ENCODE data around the gene GHR. TPM values are rescaled to one million over a fixed set of nuclear protein-coding genes. Genes with fewer than 3 reads are reported as not detected.
"Not testable (repeated sequence)": the region's sequence is repeated elsewhere in the genome, so short reads cannot be mapped to it uniquely, and the experiment has no call there.

The GHR gene
- total and polyA plus RNA-seq, 4 donors, result 2.9 to 17.1 (median 8.6) TPM

DNA sequence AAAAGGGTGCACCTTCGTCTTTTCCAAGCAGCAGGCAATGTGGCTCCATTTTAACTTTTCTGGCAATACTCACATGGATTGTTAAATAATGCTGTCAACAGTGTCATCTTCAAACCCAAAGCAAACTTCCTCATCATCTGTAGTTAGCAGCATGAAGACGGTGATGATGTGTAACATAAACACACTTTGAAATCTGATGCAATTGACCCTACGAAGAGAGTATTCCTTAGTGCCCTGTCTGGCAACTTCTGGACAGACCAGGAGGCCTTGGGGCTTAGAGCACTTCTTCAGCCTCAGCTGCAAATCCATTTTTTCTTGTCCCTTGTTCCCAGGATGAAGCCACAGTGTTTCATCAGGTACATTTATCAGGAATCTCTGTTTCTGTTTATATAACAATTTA is 149.1 kb downstream of the GHR start:
- Histone ChIP-seq H3K36me3 (ENCODE audit: control insufficient read depth in 1 of 2, insufficient read depth in 2 of 2, low read length in 1 of 2) (no peaks in the 10 kb centered on the region), H3K27me3 (ENCODE audit: control insufficient read depth in 1 of 2, insufficient read depth in 2 of 2, low read length in 1 of 2) (no peaks in the 10 kb centered on the region), H3K9me3 (ENCODE audit: control insufficient read depth, low read length) (no peaks in the 10 kb centered on the region), H3K4me1 (ENCODE audit: control insufficient read depth in 1 of 2, insufficient read depth in 2 of 2, low read length in 2 of 2) (peaks cover 5 to 6% of the 10 kb centered on the region in 2 donors), H3K27ac (ENCODE audit: low read depth in 1 of 2, low read length in 2 of 2) (no peak overlapping the region), H3K4me3 (ENCODE audit: low read length in 2 of 2) (no peak overlapping the region)
- DNase-seq (no peak), ATAC-seq (ENCODE audit: low FRiP score) (no peak)
- 90 to 95% methylated on average over 3 of the region's 3 CpGs for WGBS, 2 donors
- intact Hi-C loops (cut with DNase I), result no loop called here

DNA sequence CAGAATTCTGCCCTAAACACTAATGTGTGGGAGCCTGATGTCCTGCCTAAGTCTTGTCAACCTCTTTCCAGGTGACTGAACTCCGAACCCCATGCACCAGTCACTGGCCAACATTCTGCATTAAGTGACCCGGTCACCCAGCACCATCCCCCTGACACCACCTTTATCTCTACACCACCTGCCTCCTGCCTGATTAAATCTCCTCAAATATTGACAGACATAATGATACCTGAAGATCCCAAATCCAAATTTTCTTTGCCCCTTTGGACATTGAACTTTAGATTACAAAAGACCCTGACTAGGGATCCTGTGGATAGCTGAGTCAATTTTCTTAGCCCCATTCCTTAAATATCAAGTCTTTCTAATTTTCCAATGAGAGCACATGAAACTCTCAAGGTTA is 150.1 kb downstream of the GHR start:
- H3K9me3 ChIP-seq (ENCODE audit: control insufficient read depth, low read length), result no peaks in the 10 kb centered on the region
- H3K27me3 ChIP-seq (ENCODE audit: control insufficient read depth in 1 of 2, insufficient read depth in 2 of 2, low read length in 1 of 2), result no peaks in the 10 kb centered on the region
- H3K4me3 ChIP-seq (ENCODE audit: low read length in 2 of 2), result no peak overlapping the region
- 94 to 98% methylated on average over 2 of the region's 2 CpGs for WGBS, 2 donors
- no peaks in the 10 kb centered on the region for H3K36me3 ChIP-seq (ENCODE audit: control insufficient read depth in 1 of 2, insufficient read depth in 2 of 2, low read length in 1 of 2)
- ATAC-seq (ENCODE audit: low FRiP score) (no peak), DNase-seq (no peak)
- intact Hi-C loops (cut with DNase I), result no loop called here
- no peak overlapping the region for H3K27ac ChIP-seq (ENCODE audit: low read depth in 1 of 2, low read length in 2 of 2)
- peaks cover 0 to 6% of the 10 kb centered on the region in 2 donors for H3K4me1 ChIP-seq (ENCODE audit: control insufficient read depth in 1 of 2, insufficient read depth in 2 of 2, low read length in 2 of 2)

DNA sequence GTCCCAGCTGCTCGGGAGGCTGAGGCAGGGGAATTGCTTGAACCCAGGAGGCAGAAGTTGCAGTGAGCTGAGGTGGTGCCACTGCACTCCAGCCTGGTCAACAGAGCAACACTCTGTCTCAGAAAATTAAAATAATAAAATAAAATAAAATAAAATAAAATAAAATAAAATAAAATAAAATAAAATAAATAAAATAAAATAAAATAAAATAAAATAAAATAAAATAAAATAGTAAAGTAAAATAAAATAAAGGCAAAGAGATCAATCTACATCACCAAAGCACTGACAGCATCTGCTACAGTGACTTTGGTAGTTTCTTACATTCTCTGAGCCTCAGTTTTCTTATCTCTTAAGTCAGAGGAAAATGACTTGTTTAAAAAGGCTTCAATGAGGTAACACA is 152.7 kb downstream of the GHR start:
- H3K27me3 ChIP-seq (ENCODE audit: control insufficient read depth in 1 of 2, insufficient read depth in 2 of 2, low read length in 1 of 2); H3K9me3 ChIP-seq (ENCODE audit: control insufficient read depth, low read length); DNase-seq; H3K36me3 ChIP-seq (ENCODE audit: control insufficient read depth in 1 of 2, insufficient read depth in 2 of 2, low read length in 1 of 2); intact Hi-C loops (cut with DNase I); ATAC-seq (ENCODE audit: low FRiP score); H3K4me1 ChIP-seq (ENCODE audit: control insufficient read depth in 1 of 2, insufficient read depth in 2 of 2, low read length in 2 of 2); H3K4me3 ChIP-seq (ENCODE audit: low read length in 2 of 2); H3K27ac ChIP-seq (ENCODE audit: low read depth in 1 of 2, low read length in 2 of 2): not testable (repeated sequence)
- WGBS, 2 donors, result 89 to 94% methylated on average over 1 of the region's 1 CpG

DNA sequence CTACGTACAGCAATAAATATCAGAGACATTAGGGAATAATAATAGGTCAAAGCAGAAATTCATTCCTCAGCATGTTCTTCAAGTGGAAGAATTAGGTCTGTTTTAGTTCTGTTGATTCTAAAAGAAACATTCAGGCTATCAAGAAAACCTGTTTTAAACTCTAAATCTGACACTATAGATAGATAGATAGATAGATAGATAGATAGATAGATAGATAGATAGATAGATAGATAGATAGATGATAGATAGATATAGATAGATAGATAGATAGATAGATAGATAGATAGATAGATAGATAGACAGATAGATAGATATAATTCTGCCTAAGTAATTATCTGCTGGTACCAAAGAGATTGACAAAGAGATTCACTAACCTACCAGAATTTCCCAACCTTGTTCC is 155.7 kb downstream of the GHR start:
- 93% methylated on average over 1 of the region's 1 CpG for WGBS, 2 donors
- H3K36me3 ChIP-seq (ENCODE audit: control insufficient read depth in 1 of 2, insufficient read depth in 2 of 2, low read length in 1 of 2); H3K9me3 ChIP-seq (ENCODE audit: control insufficient read depth, low read length); H3K27me3 ChIP-seq (ENCODE audit: control insufficient read depth in 1 of 2, insufficient read depth in 2 of 2, low read length in 1 of 2); DNase-seq; H3K4me3 ChIP-seq (ENCODE audit: low read length in 2 of 2); H3K27ac ChIP-seq (ENCODE audit: low read depth in 1 of 2, low read length in 2 of 2); intact Hi-C loops (cut with DNase I); H3K4me1 ChIP-seq (ENCODE audit: control insufficient read depth in 1 of 2, insufficient read depth in 2 of 2, low read length in 2 of 2); ATAC-seq (ENCODE audit: low FRiP score): not testable (repeated sequence)

DNA sequence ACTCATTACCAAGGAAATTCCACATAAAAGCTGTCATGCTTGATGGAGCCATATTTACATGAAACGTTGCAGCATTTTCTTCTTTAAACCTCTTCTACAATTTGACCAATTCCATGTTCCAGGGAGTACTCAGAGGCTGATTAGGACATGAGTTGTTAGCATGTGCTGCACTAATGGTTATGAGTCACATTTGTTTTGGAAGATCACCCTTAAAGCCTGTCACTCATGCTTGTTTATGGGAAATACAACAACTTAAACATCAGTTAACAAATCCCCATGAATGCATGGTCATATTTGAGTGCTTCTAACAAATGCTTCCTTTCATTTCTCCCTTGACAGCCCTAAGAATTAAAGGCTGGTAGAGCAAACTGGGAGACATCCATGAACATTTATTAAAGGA is 156.1 kb downstream of the GHR start:
- intact Hi-C loops (cut with DNase I), result no loop called here
- Histone ChIP-seq H3K9me3 (ENCODE audit: control insufficient read depth, low read length) (no peaks in the 10 kb centered on the region), H3K4me1 (ENCODE audit: control insufficient read depth in 1 of 2, insufficient read depth in 2 of 2, low read length in 2 of 2) (no peaks in the 10 kb centered on the region), H3K4me3 (ENCODE audit: low read length in 2 of 2) (no peak overlapping the region), H3K27ac (ENCODE audit: low read depth in 1 of 2, low read length in 2 of 2) (no peak overlapping the region), H3K27me3 (ENCODE audit: control insufficient read depth in 1 of 2, insufficient read depth in 2 of 2, low read length in 1 of 2) (no peaks in the 10 kb centered on the region), H3K36me3 (ENCODE audit: control insufficient read depth in 1 of 2, insufficient read depth in 2 of 2, low read length in 1 of 2) (no peaks in the 10 kb centered on the region)
- ATAC-seq (ENCODE audit: low FRiP score) (no peak), DNase-seq (no peak)
- WGBS, 2 donors, result 31 to 38% methylated on average over 1 of the region's 1 CpG

DNA sequence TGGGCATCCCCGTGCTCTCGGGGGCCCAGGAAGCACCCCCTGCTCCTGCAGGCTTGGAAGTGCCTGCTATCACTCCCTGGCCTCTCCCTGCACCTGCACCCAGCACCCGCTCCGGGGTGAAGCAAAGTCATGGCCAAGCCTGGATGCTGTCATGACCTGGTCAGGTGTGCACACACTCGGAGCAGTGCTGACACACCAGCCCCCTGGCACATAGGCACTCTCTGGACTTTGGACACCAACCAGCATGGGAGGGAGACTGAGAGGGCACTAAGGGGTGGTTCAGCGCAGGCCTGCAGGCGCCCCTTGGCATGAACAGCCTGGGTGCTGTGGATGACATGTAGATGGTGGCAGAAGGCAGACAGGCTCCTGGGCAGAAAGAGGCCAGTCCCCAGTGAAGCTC is 158.6 kb downstream of the GHR start:
- DNase-seq (no peak), ATAC-seq (ENCODE audit: low FRiP score) (peak; percentile 20)
- intact Hi-C loops (cut with DNase I), result no loop called here
- 90 to 94% methylated on average over 7 of the region's 7 CpGs for WGBS, 2 donors
- Histone ChIP-seq H3K4me1 (ENCODE audit: control insufficient read depth in 1 of 2, insufficient read depth in 2 of 2, low read length in 2 of 2) (peaks cover 0 to 3% of the 10 kb centered on the region in 2 donors), H3K27ac (ENCODE audit: low read depth in 1 of 2, low read length in 2 of 2) (no peak overlapping the region), H3K27me3 (ENCODE audit: control insufficient read depth in 1 of 2, insufficient read depth in 2 of 2, low read length in 1 of 2) (no peaks in the 10 kb centered on the region), H3K36me3 (ENCODE audit: control insufficient read depth in 1 of 2, insufficient read depth in 2 of 2, low read length in 1 of 2) (no peaks in the 10 kb centered on the region), H3K9me3 (ENCODE audit: control insufficient read depth, low read length) (no peaks in the 10 kb centered on the region), H3K4me3 (ENCODE audit: low read length in 2 of 2) (no peak overlapping the region)

DNA sequence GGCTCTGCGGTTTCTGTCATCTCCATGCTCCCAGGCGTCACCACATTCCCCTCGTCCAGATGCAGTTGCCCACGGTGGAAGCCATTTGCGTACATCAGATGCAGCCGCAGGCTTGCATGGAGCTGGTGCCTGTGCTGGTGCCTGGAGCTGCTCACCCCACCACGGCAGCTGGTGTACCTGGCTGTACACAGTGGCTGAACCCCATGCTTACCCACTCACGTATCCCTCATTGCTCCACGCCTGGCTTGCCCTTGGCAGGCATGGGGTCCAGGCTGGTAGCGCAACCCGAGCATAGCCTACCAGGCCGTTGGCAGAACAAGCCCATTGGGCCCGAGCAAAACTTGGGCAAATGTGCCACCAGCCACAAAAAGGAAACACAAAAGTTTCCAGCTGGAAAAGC is 159.5 kb downstream of the GHR start:
- intact Hi-C loops (cut with DNase I), result loop anchor here in 1 of 2 donors (1.0 kb wide), 1 partner anchor 159 kb away; the partner anchor contains the start of gene GHR
- H3K36me3 ChIP-seq (ENCODE audit: control insufficient read depth in 1 of 2, insufficient read depth in 2 of 2, low read length in 1 of 2), result no peaks in the 10 kb centered on the region
- no peak overlapping the region for H3K4me3 ChIP-seq (ENCODE audit: low read length in 2 of 2)
- no peak for DNase-seq
- H3K27me3 ChIP-seq (ENCODE audit: control insufficient read depth in 1 of 2, insufficient read depth in 2 of 2, low read length in 1 of 2), result no peaks in the 10 kb centered on the region
- H3K9me3 ChIP-seq (ENCODE audit: control insufficient read depth, low read length), result no peaks in the 10 kb centered on the region
- no peak overlapping the region for H3K27ac ChIP-seq (ENCODE audit: low read depth in 1 of 2, low read length in 2 of 2)
- 90 to 94% methylated on average over 13 of the region's 13 CpGs for WGBS, 2 donors
- ATAC-seq (ENCODE audit: low FRiP score), result no peak
- peaks cover under 1 to 3% of the 10 kb centered on the region in 2 donors for H3K4me1 ChIP-seq (ENCODE audit: control insufficient read depth in 1 of 2, insufficient read depth in 2 of 2, low read length in 2 of 2)

DNA sequence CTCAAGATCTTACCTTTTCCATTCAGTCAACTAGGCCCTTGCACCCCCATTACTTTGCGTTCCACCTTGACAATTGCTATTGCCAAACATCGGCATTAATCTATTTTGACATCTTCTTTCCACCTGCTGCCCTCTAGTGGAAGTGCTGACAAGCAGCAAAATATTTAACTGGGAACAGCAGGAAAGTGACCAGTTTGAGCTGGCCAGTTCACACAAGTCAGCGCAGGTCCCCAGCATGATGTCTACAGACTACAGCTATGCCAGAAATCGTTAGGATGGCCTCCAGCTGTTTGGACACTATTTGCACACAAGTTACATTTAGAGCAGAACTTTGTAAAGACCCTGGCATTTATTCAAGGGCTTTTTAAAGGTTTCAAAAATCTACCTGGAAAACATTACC is 160.1 kb downstream of the GHR start:
- Histone ChIP-seq H3K4me1 (ENCODE audit: control insufficient read depth in 1 of 2, insufficient read depth in 2 of 2, low read length in 2 of 2) (peaks cover 2 to 3% of the 10 kb centered on the region in 2 donors), H3K4me3 (ENCODE audit: low read length in 2 of 2) (no peak overlapping the region), H3K27me3 (ENCODE audit: control insufficient read depth in 1 of 2, insufficient read depth in 2 of 2, low read length in 1 of 2) (no peaks in the 10 kb centered on the region), H3K27ac (ENCODE audit: low read depth in 1 of 2, low read length in 2 of 2) (no peak overlapping the region), H3K36me3 (ENCODE audit: control insufficient read depth in 1 of 2, insufficient read depth in 2 of 2, low read length in 1 of 2) (no peaks in the 10 kb centered on the region), H3K9me3 (ENCODE audit: control insufficient read depth, low read length) (no peaks in the 10 kb centered on the region)
- intact Hi-C loops (cut with DNase I), result loop anchor here in 1 of 2 donors (1.0 kb wide), 1 partner anchor 160 kb away; the partner anchor contains the start of gene GHR
- DNase-seq (peak in 1 of 2 donors; percentile 51), ATAC-seq (ENCODE audit: low FRiP score) (peak; percentile 58)
- WGBS, 2 donors, result 9% methylated on average over 4 of the region's 4 CpGs

DNA sequence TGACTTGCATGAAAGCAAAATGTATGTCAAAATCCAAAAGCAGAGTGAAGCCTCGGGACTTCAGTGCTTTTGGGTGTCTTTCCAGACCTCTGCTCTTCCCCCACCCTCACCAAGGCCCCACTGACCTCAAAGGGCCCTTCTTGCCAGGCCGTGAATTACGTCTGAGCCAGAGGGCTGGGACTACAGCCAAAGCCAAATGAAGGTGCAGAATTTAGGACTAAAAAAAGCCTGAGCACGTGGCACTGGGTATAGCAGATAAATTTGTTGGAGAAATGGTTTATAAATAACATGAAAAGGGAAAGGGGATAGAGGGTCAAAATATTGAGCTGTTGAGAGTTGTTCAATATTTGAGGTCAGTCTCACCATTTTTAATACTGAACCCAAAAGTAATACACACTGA is 163.4 kb downstream of the GHR start:
- intact Hi-C loops (cut with DNase I), result no loop called here
- H3K4me3 ChIP-seq (ENCODE audit: low read length in 2 of 2), result no peak overlapping the region
- peak; percentile 65 for ATAC-seq (ENCODE audit: low FRiP score)

More for the DNA sequence above, 163.4 kb downstream of the GHR start:
- Histone ChIP-seq H3K27me3 (ENCODE audit: control insufficient read depth in 1 of 2, insufficient read depth in 2 of 2, low read length in 1 of 2) (no peaks in the 10 kb centered on the region), H3K27ac (ENCODE audit: low read depth in 1 of 2, low read length in 2 of 2) (no peak overlapping the region), H3K36me3 (ENCODE audit: control insufficient read depth in 1 of 2, insufficient read depth in 2 of 2, low read length in 1 of 2) (no peaks in the 10 kb centered on the region), H3K4me1 (ENCODE audit: control insufficient read depth in 1 of 2, insufficient read depth in 2 of 2, low read length in 2 of 2) (peaks cover 4 to 10% of the 10 kb centered on the region in 2 donors), H3K9me3 (ENCODE audit: control insufficient read depth, low read length) (no peaks in the 10 kb centered on the region)
- DNase-seq, result peak in 1 of 2 donors; percentile 56
- 2% methylated on average over 4 of the region's 4 CpGs for WGBS, 2 donors
